Measurements from ENCODE around the gene ZNF600.
"Not testable (repeated sequence)": the region's sequence is repeated elsewhere in the genome, so short reads cannot be mapped to it uniquely, and the experiment has no call there.

DNA sequence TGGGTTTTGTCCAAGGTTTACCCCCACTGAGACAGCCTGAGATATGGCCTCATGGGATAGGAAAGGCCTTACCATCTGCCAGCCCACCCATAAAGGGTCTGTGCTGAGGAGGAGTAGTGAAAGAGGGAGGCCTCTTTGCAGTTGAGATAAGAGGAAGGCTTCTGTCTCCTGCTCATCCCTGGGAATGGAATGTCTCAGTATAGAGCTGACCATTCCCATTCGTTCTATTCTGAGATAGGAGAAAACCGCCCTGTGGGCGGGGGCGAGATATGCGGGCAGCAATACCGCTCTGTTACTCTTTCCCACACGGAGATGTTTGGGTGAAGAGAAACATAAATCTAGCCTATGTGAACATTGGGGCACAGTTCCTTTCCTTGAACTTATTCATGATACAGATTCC is 45.2 kb downstream of the ZNF600 start:
- TF ChIP-seq, protein P1, sequence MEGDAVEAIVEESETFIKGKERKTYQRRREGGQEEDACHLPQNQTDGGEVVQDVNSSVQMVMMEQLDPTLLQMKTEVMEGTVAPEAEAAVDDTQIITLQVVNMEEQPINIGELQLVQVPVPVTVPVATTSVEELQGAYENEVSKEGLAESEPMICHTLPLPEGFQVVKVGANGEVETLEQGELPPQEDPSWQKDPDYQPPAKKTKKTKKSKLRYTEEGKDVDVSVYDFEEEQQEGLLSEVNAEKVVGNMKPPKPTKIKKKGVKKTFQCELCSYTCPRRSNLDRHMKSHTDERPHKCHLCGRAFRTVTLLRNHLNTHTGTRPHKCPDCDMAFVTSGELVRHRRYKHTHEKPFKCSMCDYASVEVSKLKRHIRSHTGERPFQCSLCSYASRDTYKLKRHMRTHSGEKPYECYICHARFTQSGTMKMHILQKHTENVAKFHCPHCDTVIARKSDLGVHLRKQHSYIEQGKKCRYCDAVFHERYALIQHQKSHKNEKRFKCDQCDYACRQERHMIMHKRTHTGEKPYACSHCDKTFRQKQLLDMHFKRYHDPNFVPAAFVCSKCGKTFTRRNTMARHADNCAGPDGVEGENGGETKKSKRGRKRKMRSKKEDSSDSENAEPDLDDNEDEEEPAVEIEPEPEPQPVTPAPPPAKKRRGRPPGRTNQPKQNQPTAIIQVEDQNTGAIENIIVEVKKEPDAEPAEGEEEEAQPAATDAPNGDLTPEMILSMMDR (IDR thresholded peaks at IDR 0.05), result not testable (repeated sequence)
- TF ChIP-seq POLR2A (IDR thresholded peaks at IDR 0.05), result not testable (repeated sequence)
